GM23338 (cell line): ENCODE measurements around the gene CTNNA1. TPM values are rescaled to one million over a fixed set of nuclear protein-coding genes. Genes with fewer than 3 reads are reported as not detected.

Experiments
- ATAC-seq: fragments of 200-7000 bp; cut with Tn5 transposase; 3 replicates; pipeline ENCODE4 v1.9.1; 2020
- DNase-seq: peaks from one replicate; pipeline ENCODE4 v3.0.0-alpha.2; 2015; ENCODE audit warnings: low spot score
- H2AFZ ChIP-seq: fragments of 200-600 bp; sonication (generic); 2 replicates; pipeline ENCODE4 v1.8.0; 2016; ENCODE audit warnings: antibody characterized with exemption, mild to moderate bottlenecking, moderate library complexity
- H3F3A ChIP-seq: fragments of 200-600 bp; sonication (generic); replicated peaks from 2 replicates; pipeline ENCODE4 v1.8.0; 2017; ENCODE audit warnings: antibody characterized with exemption, mixed run types, low read depth
- H3K27ac ChIP-seq: fragments of 200-600 bp; sonication (generic); 2 replicates; pipeline ENCODE4 v1.6.1; 2016; ENCODE audit warnings: low read depth
- H3K27me3 ChIP-seq: fragments of 200-600 bp; sonication (generic); 2 replicates; pipeline ENCODE4 v1.8.0; 2016; ENCODE audit warnings: mild to moderate bottlenecking, mixed run types, moderate library complexity; ENCODE audit not compliant: insufficient read depth
- H3K36me3 ChIP-seq: fragments of 200-600 bp; sonication (generic); 2 replicates; pipeline ENCODE4 v1.8.0; 2016; ENCODE audit warnings: mild to moderate bottlenecking; ENCODE audit not compliant: insufficient read depth
- H3K4me1 ChIP-seq: fragments of 200-600 bp; sonication (generic); 2 replicates; pipeline ENCODE4 v1.8.0; 2016; ENCODE audit warnings: mild to moderate bottlenecking, moderate library complexity; ENCODE audit not compliant: insufficient read depth
- H3K4me2 ChIP-seq: fragments of 200-600 bp; sonication (generic); 2 replicates; pipeline ENCODE4 v1.7.1; 2017; ENCODE audit warnings: mixed run types
- H3K4me3 ChIP-seq: fragments of 200-600 bp; sonication (generic); 2 replicates; pipeline ENCODE4 v1.6.1; 2016; ENCODE audit warnings: mixed run types
- H3K79me2 ChIP-seq: fragments of 200-600 bp; sonication (generic); replicated peaks from 2 replicates; pipeline ENCODE4 v1.8.0; 2017; ENCODE audit warnings: mild to moderate bottlenecking; ENCODE audit not compliant: insufficient read depth
- H3K9me2 ChIP-seq: fragments of 200-600 bp; sonication (generic); 2 replicates; pipeline ENCODE4 v1.8.0; 2017; ENCODE audit not compliant: insufficient read depth
- H4K20me1 ChIP-seq: fragments of 200-600 bp; sonication (generic); replicated peaks from 2 replicates; pipeline ENCODE4 v1.8.0; 2017; ENCODE audit warnings: mild to moderate bottlenecking; ENCODE audit not compliant: insufficient read depth
- H3K27ac Mint-ChIP-seq: 2 replicates; pipeline ENCODE4 v1.8.0; 2020; ENCODE audit warnings: inconsistent platforms, mild to moderate bottlenecking, moderate library complexity, mixed read lengths
- H3K27me3 Mint-ChIP-seq: 3 replicates; pipeline ENCODE4 v1.8.0; 2022; ENCODE audit warnings: low read depth, mild to moderate bottlenecking, moderate library complexity, mixed read lengths, inconsistent platforms; ENCODE audit not compliant: insufficient read depth, poor library complexity
- H3K36me3 Mint-ChIP-seq: 3 replicates; pipeline ENCODE4 v1.8.0; 2021; ENCODE audit warnings: low read depth, mild to moderate bottlenecking, inconsistent platforms, moderate library complexity, mixed read lengths
- H3K4me1 Mint-ChIP-seq: 3 replicates; pipeline ENCODE4 v1.8.0; 2020; ENCODE audit warnings: mild to moderate bottlenecking, inconsistent platforms, mixed read lengths
- H3K4me3 Mint-ChIP-seq: 3 replicates; pipeline ENCODE4 v1.8.0; 2021; ENCODE audit warnings: moderate library complexity, mild to moderate bottlenecking, inconsistent platforms, mixed read lengths
- H3K9me3 Mint-ChIP-seq: 3 replicates; pipeline ENCODE4 v1.8.0; 2020; ENCODE audit warnings: moderate library complexity, mild to moderate bottlenecking, inconsistent platforms, mixed read lengths
- CREB1 ChIP-seq: fragments of 250-450 bp; sonication (Bioruptor Pico); IDR thresholded peaks from 2 replicates; pipeline ENCODE4 v1.5.0; 2020; ENCODE audit warnings: low read depth, mild to moderate bottlenecking, moderate library complexity
- CTCF ChIP-seq, 2 experiments: fragments of 200-600 bp in 1 of 2; sonication (generic) in 1 of 2; conservative IDR thresholded peaks; 2 replicates each; pipeline versions ENCODE4 v1.5.1 to v1.6.1; 2016 to 2017; ENCODE audit warnings: antibody characterized with exemption in 2 of 2, low read depth in 2 of 2, mild to moderate bottlenecking in 2 of 2, moderate library complexity in 1 of 2
- JUNB ChIP-seq: IDR thresholded peaks from one replicate; pipeline ENCODE4 v1.6.1; 2016; ENCODE audit warnings: antibody characterized with exemption; ENCODE audit not compliant: unreplicated experiment
- NANOG ChIP-seq: IDR thresholded peaks from 2 replicates; pipeline ENCODE4 v1.6.1; 2016; ENCODE audit warnings: antibody characterized with exemption, borderline replicate concordance
- POLR2AphosphoS5 ChIP-seq: IDR thresholded peaks from 2 replicates; pipeline ENCODE4 v1.6.1; 2016; ENCODE audit warnings: antibody characterized with exemption, low read depth
- REST ChIP-seq: IDR thresholded peaks from one replicate; pipeline ENCODE4 v1.6.1; 2018; ENCODE audit warnings: antibody characterized with exemption; ENCODE audit not compliant: unreplicated experiment
- ZNF114 ChIP-seq: fragments of 250-450 bp; sonication (Bioruptor Pico); IDR thresholded peaks from 2 replicates; pipeline ENCODE4 v1.5.0; 2020; ENCODE audit warnings: mild to moderate bottlenecking, moderate library complexity
- ZNF331 ChIP-seq: fragments of 250-450 bp; sonication (Bioruptor Pico); IDR thresholded peaks from 2 replicates; pipeline ENCODE4 v1.5.0; 2020; ENCODE audit warnings: low read depth, mild to moderate bottlenecking, moderate library complexity
- ZNF462 ChIP-seq: fragments of 250-450 bp; sonication (Bioruptor Pico); IDR thresholded peaks from 2 replicates; pipeline ENCODE4 v1.5.0; 2020; ENCODE audit warnings: mild to moderate bottlenecking, moderate library complexity
- polyA plus RNA-seq: library from polyadenylated mRNA; unstranded; fragments of >200 nt; fragmentation: Nextera tagmentation; extraction: Ambion mirVana; gene quantifications from 2 replicates; pipeline ENCODE4 v1.2.1, GENCODE V29; 2016
- total RNA-seq: library from RNA; depleted of rRNA; stranded (reverse); fragments of >200 nt; shearing (Covaris generic); gene quantifications from 2 replicates; pipeline ENCODE4 v1.2.3, GENCODE V29; 2014
- TF ChIP-seq, protein P1 (sequence below): IDR thresholded peaks from 2 replicates; pipeline ENCODE4 v1.6.1; 2016; ENCODE audit warnings: antibody characterized with exemption

CTNNA1 gene
- total and polyA plus RNA-seq, 2 experiments from 2014 or later, result 111 to 348 TPM

GRCh38 chr5:138949223-138949574 lies 196.0 kb downstream of the CTNNA1 start:
- H3K9me2 ChIP-seq, result no peaks in the 10 kb centered on the region

More at GRCh38 chr5:138949223-138949574, 196.0 kb downstream of the CTNNA1 start:
- H3K79me2 ChIP-seq, result no peaks in the 10 kb centered on the region
- no peaks in the 10 kb centered on the region for H3K36me3 ChIP-seq
- peaks cover 23% of the 10 kb centered on the region for H3K27me3 Mint-ChIP-seq
- H3K4me1 Mint-ChIP-seq, result peaks cover 26% of the 10 kb centered on the region
- no peak overlapping the region; the same call in 1 of the 2 replicates for H3K27ac Mint-ChIP-seq
- no peaks in the 10 kb centered on the region for H3K9me3 Mint-ChIP-seq
- H3K27ac ChIP-seq, result no peak overlapping the region
- DNase-seq (no peak), ATAC-seq (no peak)
- H3K4me3 Mint-ChIP-seq, result no peak overlapping the region
- no peak overlapping the region for H3K4me3 ChIP-seq
- no peaks in the 10 kb centered on the region for H3K27me3 ChIP-seq
- TF ChIP-seq JUNB (no peak), CTCF (conservative IDR thresholded peaks at IDR 0.05; ENCODE audit: low read depth in 2 of 2) (no peak), ZNF331 (CRISPR knock-in tag) (no peak), POLR2AphosphoS5 (no peak), ZNF462 (CRISPR knock-in tag) (no peak), ZNF114 (CRISPR knock-in tag) (no peak), REST (no peak), CREB1 (CRISPR knock-in tag) (no peak), NANOG (no peak)
- TF ChIP-seq, protein P1, sequence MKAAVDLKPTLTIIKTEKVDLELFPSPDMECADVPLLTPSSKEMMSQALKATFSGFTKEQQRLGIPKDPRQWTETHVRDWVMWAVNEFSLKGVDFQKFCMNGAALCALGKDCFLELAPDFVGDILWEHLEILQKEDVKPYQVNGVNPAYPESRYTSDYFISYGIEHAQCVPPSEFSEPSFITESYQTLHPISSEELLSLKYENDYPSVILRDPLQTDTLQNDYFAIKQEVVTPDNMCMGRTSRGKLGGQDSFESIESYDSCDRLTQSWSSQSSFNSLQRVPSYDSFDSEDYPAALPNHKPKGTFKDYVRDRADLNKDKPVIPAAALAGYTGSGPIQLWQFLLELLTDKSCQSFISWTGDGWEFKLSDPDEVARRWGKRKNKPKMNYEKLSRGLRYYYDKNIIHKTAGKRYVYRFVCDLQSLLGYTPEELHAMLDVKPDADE, result no peak
- no peak overlapping the region for H3K4me2 ChIP-seq
- H3F3A ChIP-seq, result no peaks in the 10 kb centered on the region
- no peaks in the 10 kb centered on the region; the same call in 1 of the 2 replicates for H3K4me1 ChIP-seq
- no peaks in the 10 kb centered on the region for H3K36me3 Mint-ChIP-seq
- no peaks in the 10 kb centered on the region for H4K20me1 ChIP-seq
- no peak overlapping the region for H2AFZ ChIP-seq
